B cell (primary cell): ENCODE data around the gene GNG13. TPM values are rescaled to one million over a fixed set of nuclear protein-coding genes. Genes with fewer than 3 reads are reported as not detected.

Source experiments
- ATAC-seq: fragments of 200-7000 bp; cut with Tn5 transposase; one replicate; pipeline ENCODE4 v1.10.0; 2021; ENCODE audit warnings: low read depth, mild to moderate bottlenecking, moderate number of reproducible peaks, moderate library complexity
- CTCF ChIA-PET: fragments of 350-600 bp; sonication (Branson Sonifier 250); formaldehyde crosslinking; loops from one replicate; lab custom pipeline; 2021; ENCODE audit warnings: antibody characterized with exemption, inconsistent platforms; lab: Charles Lee
- POLR2A ChIA-PET: fragments of 350-600 bp; sonication (Branson Sonifier 250); formaldehyde crosslinking; loops from one replicate; lab custom pipeline; 2021; ENCODE audit warnings: antibody characterized with exemption; lab: Charles Lee
- DNase-seq: peaks from one replicate; pipeline ENCODE4 v3.0.0; 2013
- H2AFZ ChIP-seq: 2 replicates; pipeline ENCODE4 v1.6.1; 2012; ENCODE audit warnings: mild to moderate bottlenecking, low read depth, low read length; ENCODE audit not compliant: insufficient read depth, poor library complexity, severe bottlenecking
- H3K27ac ChIP-seq, 2 donors: 1 replicate in 1 of 2; 2 replicates in 1 of 2; pipeline ENCODE4 v1.5.1; 2012 to 2013; ENCODE audit warnings: low read length in 2 of 2, mild to moderate bottlenecking in 2 of 2, moderate library complexity in 1 of 2
- H3K27me3 ChIP-seq, 4 experiments: fragments of 200-600 bp in 1 of 4; sonication (generic) in 1 of 4; replicated peaks in 1 of 4; 1 replicate in 2 of 4; 2 replicates in 2 of 4; pipeline versions ENCODE4 v1.6.1 to v1.7.0; 2013 to 2016; ENCODE audit warnings: low read length in 3 of 4, mild to moderate bottlenecking in 2 of 4, mixed read lengths in 1 of 4, moderate library complexity in 1 of 4; ENCODE audit not compliant: insufficient read depth in 4 of 4, control insufficient read depth in 3 of 4; ENCODE audit errors: control extremely low read depth in 1 of 4
- H3K36me3 ChIP-seq, 2 experiments: replicated peaks in 1 of 2; 1 replicate in 1 of 2; 2 replicates in 1 of 2; pipeline versions ENCODE4 v1.6.1 to v1.7.1; 2013; ENCODE audit warnings: low read length in 1 of 2; ENCODE audit not compliant: insufficient read depth in 2 of 2, control insufficient read depth in 1 of 2; ENCODE audit errors: control extremely low read depth in 1 of 2, extremely low read depth in 1 of 2
- H3K4me1 ChIP-seq, 2 donors: fragments of 200-600 bp in 1 of 2; sonication (generic) in 1 of 2; 1 replicate in 1 of 2; 2 replicates in 1 of 2; pipeline versions ENCODE4 v1.5.1 to v1.6.1; 2013 to 2017; ENCODE audit warnings: low read length in 2 of 2; ENCODE audit not compliant: control insufficient read depth in 2 of 2, insufficient read depth in 2 of 2
- H3K4me2 ChIP-seq: replicated peaks from 2 replicates; pipeline ENCODE3; 2012; ENCODE audit warnings: mild to moderate bottlenecking, low read depth, low read length; ENCODE audit not compliant: poor library complexity, severe bottlenecking
- H3K4me3 ChIP-seq, 5 experiments: fragments of 200-600 bp in 1 of 5; sonication (generic) in 1 of 5; 1 replicate in 3 of 5; 2 replicates in 2 of 5; pipeline versions ENCODE4 v1.5.1 to v1.7.0; 2011 to 2016; ENCODE audit warnings: low read length in 4 of 5, mild to moderate bottlenecking in 4 of 5, low read depth in 2 of 5, control low read depth in 1 of 5, moderate library complexity in 1 of 5; ENCODE audit not compliant: insufficient read depth in 1 of 5; ENCODE audit errors: control extremely low read depth in 1 of 5, extremely low read depth in 1 of 5
- H3K79me2 ChIP-seq: fragments of 200-600 bp; sonication (generic); one replicate; pipeline ENCODE4 v1.6.0; 2016; ENCODE audit warnings: low read length; ENCODE audit not compliant: control insufficient read depth, insufficient read depth
- H3K9ac ChIP-seq: fragments of 200-600 bp; sonication (generic); 2 replicates; pipeline ENCODE4 v1.6.1; 2017; ENCODE audit warnings: mild to moderate bottlenecking, low read length, moderate library complexity
- H3K9me3 ChIP-seq, 3 donors: one replicate each; pipeline versions ENCODE4 v1.6.1 to v1.7.1; 2013; ENCODE audit warnings: low read length in 2 of 3; ENCODE audit not compliant: control insufficient read depth in 2 of 3, insufficient read depth in 1 of 3; ENCODE audit errors: control extremely low read depth in 1 of 3
- H4K20me1 ChIP-seq: 2 replicates; pipeline ENCODE4 v1.6.0; 2012; ENCODE audit warnings: mild to moderate bottlenecking, low read length; ENCODE audit not compliant: insufficient read depth, control insufficient read depth, poor library complexity, severe bottlenecking
- H3K27ac Mint-ChIP-seq: one replicate; pipeline ENCODE4 v1.8.0; 2021; ENCODE audit warnings: mixed read lengths
- H3K27me3 Mint-ChIP-seq: one replicate; pipeline ENCODE4 v1.8.0; 2021; ENCODE audit warnings: mixed read lengths
- H3K4me1 Mint-ChIP-seq: one replicate; pipeline ENCODE4 v1.8.0; 2021; ENCODE audit warnings: mixed read lengths
- H3K4me3 Mint-ChIP-seq: one replicate; pipeline ENCODE4 v1.8.0; 2021; ENCODE audit warnings: mixed read lengths
- H3K9me3 Mint-ChIP-seq: one replicate; pipeline ENCODE4 v1.8.0; 2022; ENCODE audit warnings: mixed read lengths; ENCODE audit not compliant: insufficient read depth
- CTCF ChIP-seq: fragments of 200-600 bp; IDR thresholded peaks from one replicate; pipeline ENCODE4 v1.8.0; 2022; ENCODE audit warnings: antibody characterized with exemption, mild to moderate bottlenecking
- EZH2 ChIP-seq: IDR thresholded peaks from 2 replicates; pipeline ENCODE4 v1.6.1; 2012; ENCODE audit warnings: borderline replicate concordance, low read depth, mild to moderate bottlenecking, moderate library complexity, low read length; ENCODE audit not compliant: insufficient read depth, poor library complexity, severe bottlenecking
- WGBS: methylation state at CpG from one replicate; pipeline ENCODE4 v1.1.5; 2013; ENCODE audit warnings: missing lambda C conversion rate; ENCODE audit not compliant: insufficient coverage; 5-methylcytosine and 5-hydroxymethylcytosine counted together
- intact Hi-C: fragments of 100-400 bp; cut with micrococcal nuclease; formaldehyde crosslinking; loops from one replicate; pipeline ENCODE4 v1.10.0; 2022
- polyA plus RNA-seq: library from polyadenylated mRNA; depleted of rRNA; stranded (reverse); fragments of >200 nt; gene quantifications from 2 replicates; pipeline ENCODE4 v1.2.3, GENCODE V29; 2012
- total RNA-seq, 2 donors: library from RNA; stranded (reverse); fragments of 120-200 nt in 1 of 2; gene quantifications; 1 replicate in 1 of 2; 2 replicates in 1 of 2; pipeline versions ENCODE4 v1.2.3 to v1.2.4, GENCODE V29; 2013 to 2022

GNG13 gene
- total and polyA plus RNA-seq, 2 donors (not counting 1 experiment from before 2014, with no cell fraction given) = not detected

GRCh38 chr16:778447-778846 is 22.1 kb downstream of the GNG13 start:
- Mint-ChIP-seq H3K4me3 (no peak overlapping the region), H3K4me1 (no peaks in the 10 kb centered on the region), H3K9me3 (no peaks in the 10 kb centered on the region), H3K27ac (no peak overlapping the region), H3K27me3 (peaks cover 4% of the 10 kb centered on the region)
- Histone ChIP-seq H3K27ac (no peak overlapping the region), H3K9ac (no peak overlapping the region), H2AFZ (no peak overlapping the region), H3K27me3 (peaks cover 0 to 28% (median 5%) of the 10 kb centered on the region in 4 experiments), H4K20me1 (no peaks in the 10 kb centered on the region), H3K4me2 (no peak overlapping the region), H3K36me3 (no peaks in the 10 kb centered on the region), H3K9me3 (no peaks in the 10 kb centered on the region), H3K4me3 (no peak overlapping the region), H3K4me1 (no peaks in the 10 kb centered on the region), H3K79me2 (no peaks in the 10 kb centered on the region)
- TF ChIP-seq EZH2 (no peak), CTCF (no peak)
- WGBS = 97% methylated on average over 10 of the region's 11 CpGs
- ATAC-seq (no peak), DNase-seq (no peak)
- ChIA-PET CTCF (no interaction called here), POLR2A (no interaction called here)
- intact Hi-C loops = no loop called here

- peaks cover 4% of the 10 kb centered on the region for H3K27me3 Mint-ChIP-seq
- Histone ChIP-seq H4K20me1 (no peaks in the 10 kb centered on the region), H3K4me1 (no peaks in the 10 kb centered on the region), H2AFZ (no peak overlapping the region), H3K9ac (no peak overlapping the region), H3K36me3 (no peaks in the 10 kb centered on the region), H3K27ac (no peak overlapping the region), H3K4me3 (no peak overlapping the region), H3K79me2 (no peaks in the 10 kb centered on the region), H3K9me3 (no peaks in the 10 kb centered on the region), H3K4me2 (no peak overlapping the region), H3K27me3 (peaks cover 0 to 23% (median 5%) of the 10 kb centered on the region in 4 experiments)
- H3K4me3 Mint-ChIP-seq = no peak overlapping the region
- TF ChIP-seq EZH2 = no peak
- no peak for TF ChIP-seq CTCF
- H3K27ac Mint-ChIP-seq = no peak overlapping the region
- no peaks in the 10 kb centered on the region for H3K4me1 Mint-ChIP-seq
- DNase-seq (no peak), ATAC-seq (no peak)
- ChIA-PET CTCF (no interaction called here), POLR2A (no interaction called here)
- WGBS = 20% methylated on average over 11 of the region's 16 CpGs
- no peaks in the 10 kb centered on the region for H3K9me3 Mint-ChIP-seq
- intact Hi-C loops = no loop called here
These were observed 22.7 kb downstream of the GNG13 start for GRCh38 chr16:777826-778225.
